Measurements from ENCODE around the gene DDX4. TPM values are rescaled to one million over a fixed set of nuclear protein-coding genes. Genes with fewer than 3 reads are reported as not detected.
"Not testable (repeated sequence)": the region's sequence is repeated elsewhere in the genome, so short reads cannot be mapped to it uniquely, and the experiment has no call there.

DDX4 gene
- total RNA-seq, 2 experiments from 2014 or later, result not detected

DNA sequence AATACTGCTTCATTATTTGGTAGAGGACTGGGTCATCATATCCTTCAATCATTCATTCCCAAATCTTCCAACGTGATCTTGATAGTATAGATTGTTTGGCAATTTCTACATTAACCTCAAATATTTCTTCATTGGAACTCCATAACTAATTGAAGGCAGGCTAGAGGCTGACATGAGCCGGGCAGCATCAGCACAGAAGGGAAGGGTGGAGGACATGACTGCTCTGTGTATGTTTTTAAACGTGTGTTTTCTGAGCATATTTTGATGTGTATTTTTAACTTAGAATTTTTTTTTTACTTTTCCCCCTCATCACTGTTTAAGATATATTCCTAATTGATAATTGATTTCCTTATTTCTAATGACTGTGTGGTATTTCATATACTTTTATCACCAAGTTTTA, 12.6 kb downstream of the DDX4 start:
- Histone ChIP-seq H2AFZ (ENCODE audit: low read length) (no peak overlapping the region), H4K20me1 (ENCODE audit: insufficient read depth, low read length) (no peaks in the 10 kb centered on the region), H3K79me2 (ENCODE audit: insufficient read depth, low read depth, low read length) (no peaks in the 10 kb centered on the region), H3K9me3 (ENCODE audit: low read length) (no peaks in the 10 kb centered on the region), H3K4me3 (ENCODE audit: low read depth, low read length, poor library complexity, severe bottlenecking) (no peak overlapping the region), H3K27ac (ENCODE audit: low read depth, low read length, poor library complexity, severe bottlenecking) (no peak overlapping the region), H3K36me3 (ENCODE audit: insufficient read depth, low read length) (no peaks in the 10 kb centered on the region), H3K9me2 (ENCODE audit: insufficient read depth, low read length) (no peaks in the 10 kb centered on the region), H3K4me2 (ENCODE audit: low read length) (no peak overlapping the region), H3K4me1 (ENCODE audit: insufficient read depth, low read length, poor library complexity, severe bottlenecking) (no peaks in the 10 kb centered on the region)
- TF ChIP-seq, protein P1, sequence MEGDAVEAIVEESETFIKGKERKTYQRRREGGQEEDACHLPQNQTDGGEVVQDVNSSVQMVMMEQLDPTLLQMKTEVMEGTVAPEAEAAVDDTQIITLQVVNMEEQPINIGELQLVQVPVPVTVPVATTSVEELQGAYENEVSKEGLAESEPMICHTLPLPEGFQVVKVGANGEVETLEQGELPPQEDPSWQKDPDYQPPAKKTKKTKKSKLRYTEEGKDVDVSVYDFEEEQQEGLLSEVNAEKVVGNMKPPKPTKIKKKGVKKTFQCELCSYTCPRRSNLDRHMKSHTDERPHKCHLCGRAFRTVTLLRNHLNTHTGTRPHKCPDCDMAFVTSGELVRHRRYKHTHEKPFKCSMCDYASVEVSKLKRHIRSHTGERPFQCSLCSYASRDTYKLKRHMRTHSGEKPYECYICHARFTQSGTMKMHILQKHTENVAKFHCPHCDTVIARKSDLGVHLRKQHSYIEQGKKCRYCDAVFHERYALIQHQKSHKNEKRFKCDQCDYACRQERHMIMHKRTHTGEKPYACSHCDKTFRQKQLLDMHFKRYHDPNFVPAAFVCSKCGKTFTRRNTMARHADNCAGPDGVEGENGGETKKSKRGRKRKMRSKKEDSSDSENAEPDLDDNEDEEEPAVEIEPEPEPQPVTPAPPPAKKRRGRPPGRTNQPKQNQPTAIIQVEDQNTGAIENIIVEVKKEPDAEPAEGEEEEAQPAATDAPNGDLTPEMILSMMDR (conservative IDR thresholded peaks at IDR 0.05; ENCODE audit: low read length), result no peak
- TF ChIP-seq EZH2phosphoT487 (IDR thresholded peaks at IDR 0.05; ENCODE audit: borderline replicate concordance, low read depth, low read length), result no peak
- CTCF ChIA-PET (ENCODE audit: unreplicated experiment), result no interaction called here
- POLR2A ChIA-PET, result no interaction called here
- no peak for DNase-seq (ENCODE audit: low spot score)
- intact Hi-C loops (cut with micrococcal nuclease; ENCODE audit: unreplicated experiment), result no loop called here
- no TSS peak for BruUV-seq (replicated peaks)

DNA sequence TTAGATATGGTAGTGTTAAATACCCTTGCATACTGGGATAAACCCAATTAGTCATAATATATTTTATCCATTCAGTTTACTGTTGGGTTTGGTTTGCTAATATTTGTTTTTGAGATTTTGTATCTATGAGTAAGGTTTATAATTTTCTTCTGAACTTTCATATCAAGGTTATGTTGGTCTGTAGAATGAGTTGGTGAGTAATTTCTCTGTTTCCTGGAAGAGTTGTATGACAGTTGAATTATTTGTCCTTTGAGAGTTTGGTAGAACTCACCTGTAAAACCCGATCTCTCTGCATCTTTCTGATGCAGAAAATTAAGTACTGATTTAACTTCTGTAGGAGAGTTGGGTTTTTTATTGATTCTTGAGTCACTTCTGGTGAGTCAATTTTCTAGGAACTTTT, 20.4 kb downstream of the DDX4 start:
- H3K79me2 ChIP-seq (ENCODE audit: insufficient read depth, low read depth, low read length), result no peaks in the 10 kb centered on the region
- no peaks in the 10 kb centered on the region for H3K4me1 ChIP-seq (ENCODE audit: insufficient read depth, low read length, poor library complexity, severe bottlenecking)
- DNase-seq (ENCODE audit: low spot score), result no peak
- no peaks in the 10 kb centered on the region for H3K36me3 ChIP-seq (ENCODE audit: insufficient read depth, low read length)
- no peak overlapping the region for H3K4me2 ChIP-seq (ENCODE audit: low read length)
- H3K9me3 ChIP-seq (ENCODE audit: low read length), result no peaks in the 10 kb centered on the region
- H3K9me2 ChIP-seq (ENCODE audit: insufficient read depth, low read length), result no peaks in the 10 kb centered on the region
- BruUV-seq (replicated peaks), result no TSS peak
- no peak overlapping the region for H3K4me3 ChIP-seq (ENCODE audit: low read depth, low read length, poor library complexity, severe bottlenecking)
- intact Hi-C loops (cut with micrococcal nuclease; ENCODE audit: unreplicated experiment), result no loop called here
- H3K27ac ChIP-seq (ENCODE audit: low read depth, low read length, poor library complexity, severe bottlenecking), result no peak overlapping the region
- ChIA-PET CTCF (ENCODE audit: unreplicated experiment) (no interaction called here), POLR2A (interaction anchor here (0.6 kb wide), 2 partner anchors 229 to 913 kb away, joined by 3 to 4 read pairs; no protein-coding TSS in a partner anchor)
- TF ChIP-seq, protein P1 (conservative IDR thresholded peaks at IDR 0.05; ENCODE audit: low read length), result no peak
- no peak for TF ChIP-seq EZH2phosphoT487 (IDR thresholded peaks at IDR 0.05; ENCODE audit: borderline replicate concordance, low read depth, low read length)
- no peaks in the 10 kb centered on the region for H4K20me1 ChIP-seq (ENCODE audit: insufficient read depth, low read length)
- no peak overlapping the region for H2AFZ ChIP-seq (ENCODE audit: low read length)

DNA sequence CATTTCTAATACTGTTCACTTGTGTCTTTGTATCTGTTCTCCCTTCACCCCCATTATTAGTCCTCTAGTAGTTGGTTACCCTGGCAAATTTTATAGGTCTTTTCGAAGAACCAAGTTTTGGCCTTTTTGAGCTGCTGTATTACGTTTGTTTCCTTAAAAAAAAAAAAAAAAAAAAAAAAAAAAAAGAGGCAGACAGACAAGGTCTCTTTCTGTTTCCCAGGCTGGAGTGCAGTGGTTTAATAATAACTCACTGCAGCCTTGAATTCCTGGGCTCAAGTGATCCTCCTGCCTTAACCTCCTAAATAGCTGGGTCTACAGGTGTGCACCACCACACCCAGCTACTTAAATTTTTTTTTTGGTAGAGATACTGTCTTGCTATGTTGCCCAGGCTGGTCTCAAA, 20.9 kb downstream of the DDX4 start:
- DNase-seq (ENCODE audit: low spot score), result no peak
- TF ChIP-seq, protein P1 (conservative IDR thresholded peaks at IDR 0.05; ENCODE audit: low read length), result no peak
- no peak for TF ChIP-seq EZH2phosphoT487 (IDR thresholded peaks at IDR 0.05; ENCODE audit: borderline replicate concordance, low read depth, low read length)
- Histone ChIP-seq H3K4me3 (ENCODE audit: low read depth, low read length, poor library complexity, severe bottlenecking) (no peak overlapping the region), H4K20me1 (ENCODE audit: insufficient read depth, low read length) (no peaks in the 10 kb centered on the region), H3K27ac (ENCODE audit: low read depth, low read length, poor library complexity, severe bottlenecking) (no peak overlapping the region), H3K79me2 (ENCODE audit: insufficient read depth, low read depth, low read length) (no peaks in the 10 kb centered on the region), H3K36me3 (ENCODE audit: insufficient read depth, low read length) (no peaks in the 10 kb centered on the region), H2AFZ (ENCODE audit: low read length) (no peak overlapping the region), H3K9me3 (ENCODE audit: low read length) (no peaks in the 10 kb centered on the region), H3K9me2 (ENCODE audit: insufficient read depth, low read length) (no peaks in the 10 kb centered on the region), H3K4me2 (ENCODE audit: low read length) (no peak overlapping the region), H3K4me1 (ENCODE audit: insufficient read depth, low read length, poor library complexity, severe bottlenecking) (peaks cover 4% of the 10 kb centered on the region)
- BruUV-seq (replicated peaks), result no TSS peak
- intact Hi-C loops (cut with micrococcal nuclease; ENCODE audit: unreplicated experiment), result no loop called here
- ChIA-PET POLR2A (interaction anchor here (0.5 to 1.0 kb wide), 5 partner anchors 23 to 1511 kb away, joined by 3 to 4 read pairs (median 4); no protein-coding TSS in a partner anchor), CTCF (ENCODE audit: unreplicated experiment) (no interaction called here)

DNA sequence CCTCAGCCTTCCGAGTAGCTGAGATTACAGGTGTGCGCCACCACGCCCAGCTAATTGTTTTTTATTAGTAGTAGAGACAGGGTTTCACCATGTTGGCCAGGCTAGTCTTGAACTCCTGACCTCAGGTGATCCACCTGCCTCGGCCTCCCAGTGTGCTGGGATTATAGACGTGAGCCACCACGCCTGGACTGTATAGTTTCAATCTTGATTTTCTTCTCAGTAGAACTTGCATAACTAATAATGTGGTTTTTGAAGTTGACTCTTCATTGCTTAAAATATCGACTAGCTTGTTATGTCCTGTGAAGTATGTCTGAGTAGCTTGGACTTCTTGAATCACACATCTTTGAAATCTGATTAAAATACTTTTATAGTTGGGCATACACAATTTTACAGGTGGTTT, 23.9 kb downstream of the DDX4 start:
- BruUV-seq (replicated peaks); H3K9me2 ChIP-seq (ENCODE audit: insufficient read depth, low read length); CTCF ChIA-PET (ENCODE audit: unreplicated experiment); H3K9me3 ChIP-seq (ENCODE audit: low read length); H3K27ac ChIP-seq (ENCODE audit: low read depth, low read length, poor library complexity, severe bottlenecking); H3K4me1 ChIP-seq (ENCODE audit: insufficient read depth, low read length, poor library complexity, severe bottlenecking); intact Hi-C loops (cut with micrococcal nuclease; ENCODE audit: unreplicated experiment); H3K4me2 ChIP-seq (ENCODE audit: low read length); H4K20me1 ChIP-seq (ENCODE audit: insufficient read depth, low read length); DNase-seq (ENCODE audit: low spot score); H3K36me3 ChIP-seq (ENCODE audit: insufficient read depth, low read length); H2AFZ ChIP-seq (ENCODE audit: low read length); H3K79me2 ChIP-seq (ENCODE audit: insufficient read depth, low read depth, low read length); H3K4me3 ChIP-seq (ENCODE audit: low read depth, low read length, poor library complexity, severe bottlenecking): not testable (repeated sequence)
- POLR2A ChIA-PET, result interaction anchor here (0.6 to 1.6 kb wide), 4 partner anchors 9 to 138 kb away, joined by 3 to 8 read pairs (median 4); no protein-coding TSS in a partner anchor

Measured in OCI-LY7 (cell line).